Heart left ventricle (tissue), 16 donors: ENCODE measurements around the gene GLT8D2. TPM values are rescaled to one million over a fixed set of nuclear protein-coding genes. Genes with fewer than 3 reads are reported as not detected.

Experiments
- ATAC-seq, 4 donors: fragments of 200-7000 bp; cut with Tn5 transposase; one replicate each; pipeline ENCODE4 v1.9.1; 2020 to 2022; ENCODE audit warnings: moderate library complexity in 4 of 4, mild to moderate bottlenecking in 3 of 4, moderate number of reproducible peaks in 1 of 4
- DNase-seq, 5 donors: peaks; one replicate each; pipeline ENCODE4 v3.0.0-alpha.2; 2020
- H3K27ac ChIP-seq, 12 donors: fragments of 200-600 bp; sonication (generic) in 4 of 12; one replicate each; pipeline versions ENCODE4 v1.5.0 to v1.8.0; 2016 to 2022; ENCODE audit warnings: mild to moderate bottlenecking in 2 of 12
- H3K27me3 ChIP-seq, 9 donors: fragments of 200-600 bp; sonication (generic) in 2 of 9; one replicate each; pipeline versions ENCODE4 v1.5.1 to v1.8.0; 2016 to 2022; ENCODE audit warnings: mild to moderate bottlenecking in 3 of 9
- H3K36me3 ChIP-seq, 9 donors: fragments of 200-600 bp; sonication (generic) in 2 of 9; one replicate each; pipeline versions ENCODE4 v1.5.0 to v1.8.0; 2018 to 2022; ENCODE audit warnings: mild to moderate bottlenecking in 2 of 9
- H3K4me1 ChIP-seq, 12 donors: fragments of 200-600 bp; sonication (generic) in 4 of 12; one replicate each; pipeline versions ENCODE4 v1.5.0 to v1.8.0; 2016 to 2022; ENCODE audit warnings: mild to moderate bottlenecking in 3 of 12
- H3K4me3 ChIP-seq, 12 donors: fragments of 200-600 bp; sonication (generic) in 4 of 12; one replicate each; pipeline versions ENCODE4 v1.5.0 to v1.8.0; 2017 to 2022; ENCODE audit warnings: mild to moderate bottlenecking in 9 of 12, moderate library complexity in 4 of 12
- H3K9me3 ChIP-seq, 12 donors: fragments of 200-600 bp; sonication (generic) in 4 of 12; one replicate each; pipeline versions ENCODE4 v1.5.0 to v1.8.0; 2016 to 2022; ENCODE audit warnings: mild to moderate bottlenecking in 1 of 12
- POLR2A ChIP-seq, 2 donors: fragments of 450-650 bp; IDR thresholded peaks; one replicate each; pipeline ENCODE4 v1.6.1; 2017; ENCODE audit warnings: antibody characterized with exemption in 2 of 2, mild to moderate bottlenecking in 2 of 2, moderate library complexity in 2 of 2
- WGBS, 4 donors: extraction: QIAGEN DNeasy Blood & Tissue Kit in 2 of 4; methylation state at CpG; one replicate each; pipeline versions ENCODE4 v1.1.5 to v1.1.7; 2013 to 2018; 5-methylcytosine and 5-hydroxymethylcytosine counted together
- intact Hi-C, 10 donors: fragments of 100-400 bp; cut with DNase I; formaldehyde crosslinking; loops; one replicate each; pipeline versions ENCODE4 v1.11.1 to v1.14.2; 2022
- polyA plus RNA-seq, 2 donors: library from polyadenylated mRNA; stranded (reverse); fragments of 200-250 nt; gene quantifications; one replicate each; pipeline ENCODE4 v1.2.3, GENCODE V29; 2013
- total RNA-seq, 9 donors: library from RNA; depleted of rRNA in 2 of 9; stranded (reverse); fragments of >200 nt in 2 of 9; fragmentation: NEBNext Ultra II Directional in 3 of 9; extraction: Animal tissue kit (Norgen Biotek cat#: 25700) in 3 of 9; gene quantifications; one replicate each; pipeline versions ENCODE4 v1.1.0 to v1.2.4, GENCODE V29; 2016 to 2023
- TF ChIP-seq, protein P1 (sequence below), 12 donors: fragments of 200-600 bp; sonication (generic) in 4 of 12; IDR thresholded peaks; one replicate each; pipeline versions ENCODE4 v1.5.0 to v1.8.0; 2018 to 2022; ENCODE audit warnings: antibody characterized with exemption in 12 of 12, mild to moderate bottlenecking in 5 of 12
- donor health status: ischemic (EF 13 %, LVEDD 7.1; RV severe dilation, severe dysfunction).
- donor health status: healthy with polysubstance abuse.
- donor health status: DM: no; HTN: yes; CAD: no.
- donor health status: DM: no; HTN: no; CAD: no.
- donor health status: ischemic (EF 25% LVEDD 6.9; RV normal size, moderate dysfunction).
- donor health status: ischemic (EF 25% LVEDD 5.7; RV mildly dilated, moderate dysfunction).
- donor health status: healthy.
- donor health status: DM: yes; HTN: yes; CAD: no.
- donor health status: ischemic (EF 35%, LVEDD 5.7; RV mildly dilated, moderate dysfunction).
- donor health status: nonischemic (EF 11% LVEDD 7.7; RV severe dilation, severe dysfunction).
- donor health status: DM: yes; HTN: yes; CAD: no.
- donor health status: PGD.
- donor health status: ischemic (EF 29% LVEDD 5.4; RV normal size, mild dysfunction).
- donor health status: nonischemic (EF 23%, LVEDD 6.1; RV moderate dilation, normal function).

The GLT8D2 gene
- total and polyA plus RNA-seq, 11 donors: 2.6 to 18.7 (median 6.8) TPM

DNA sequence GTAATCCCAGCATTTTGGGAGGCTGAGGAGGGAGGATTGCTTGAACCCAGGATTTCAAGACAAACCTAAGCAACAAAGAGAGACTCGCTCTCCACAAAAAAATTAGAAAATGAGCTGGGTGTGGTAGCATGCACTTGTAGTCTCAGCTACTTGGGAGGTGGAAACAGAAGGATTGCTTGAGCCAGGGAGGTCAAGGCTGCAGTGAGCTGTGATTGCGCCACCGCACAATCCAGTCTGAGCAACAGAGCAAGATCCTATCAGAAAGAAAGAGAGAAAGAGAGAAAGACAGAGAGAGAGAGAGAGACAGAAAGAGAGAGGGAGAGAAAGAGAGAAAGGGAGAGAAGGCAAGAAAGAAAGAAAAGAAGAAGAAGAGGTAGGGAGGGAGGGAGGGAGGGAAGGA lies 47.3 kb downstream of the GLT8D2 start:
- ATAC-seq (no peak), DNase-seq (no peak)
- H3K4me1 ChIP-seq: peaks cover 0 to 5% (median 0%) of the 10 kb centered on the region in 12 donors
- no peak for TF ChIP-seq POLR2A (IDR thresholded peaks at IDR 0.05)
- TF ChIP-seq, protein P1, sequence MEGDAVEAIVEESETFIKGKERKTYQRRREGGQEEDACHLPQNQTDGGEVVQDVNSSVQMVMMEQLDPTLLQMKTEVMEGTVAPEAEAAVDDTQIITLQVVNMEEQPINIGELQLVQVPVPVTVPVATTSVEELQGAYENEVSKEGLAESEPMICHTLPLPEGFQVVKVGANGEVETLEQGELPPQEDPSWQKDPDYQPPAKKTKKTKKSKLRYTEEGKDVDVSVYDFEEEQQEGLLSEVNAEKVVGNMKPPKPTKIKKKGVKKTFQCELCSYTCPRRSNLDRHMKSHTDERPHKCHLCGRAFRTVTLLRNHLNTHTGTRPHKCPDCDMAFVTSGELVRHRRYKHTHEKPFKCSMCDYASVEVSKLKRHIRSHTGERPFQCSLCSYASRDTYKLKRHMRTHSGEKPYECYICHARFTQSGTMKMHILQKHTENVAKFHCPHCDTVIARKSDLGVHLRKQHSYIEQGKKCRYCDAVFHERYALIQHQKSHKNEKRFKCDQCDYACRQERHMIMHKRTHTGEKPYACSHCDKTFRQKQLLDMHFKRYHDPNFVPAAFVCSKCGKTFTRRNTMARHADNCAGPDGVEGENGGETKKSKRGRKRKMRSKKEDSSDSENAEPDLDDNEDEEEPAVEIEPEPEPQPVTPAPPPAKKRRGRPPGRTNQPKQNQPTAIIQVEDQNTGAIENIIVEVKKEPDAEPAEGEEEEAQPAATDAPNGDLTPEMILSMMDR (IDR thresholded peaks at IDR 0.05): no peak
- intact Hi-C loops: no loop called here
- no peak overlapping the region for H3K27ac ChIP-seq
- no peaks in the 10 kb centered on the region for H3K27me3 ChIP-seq
- 93 to 97% (median 95%) methylated on average over 3 of the region's 3 CpGs for WGBS, 4 donors
- H3K9me3 ChIP-seq: no peaks in the 10 kb centered on the region
- no peaks in the 10 kb centered on the region for H3K36me3 ChIP-seq
- H3K4me3 ChIP-seq: no peak overlapping the region

DNA sequence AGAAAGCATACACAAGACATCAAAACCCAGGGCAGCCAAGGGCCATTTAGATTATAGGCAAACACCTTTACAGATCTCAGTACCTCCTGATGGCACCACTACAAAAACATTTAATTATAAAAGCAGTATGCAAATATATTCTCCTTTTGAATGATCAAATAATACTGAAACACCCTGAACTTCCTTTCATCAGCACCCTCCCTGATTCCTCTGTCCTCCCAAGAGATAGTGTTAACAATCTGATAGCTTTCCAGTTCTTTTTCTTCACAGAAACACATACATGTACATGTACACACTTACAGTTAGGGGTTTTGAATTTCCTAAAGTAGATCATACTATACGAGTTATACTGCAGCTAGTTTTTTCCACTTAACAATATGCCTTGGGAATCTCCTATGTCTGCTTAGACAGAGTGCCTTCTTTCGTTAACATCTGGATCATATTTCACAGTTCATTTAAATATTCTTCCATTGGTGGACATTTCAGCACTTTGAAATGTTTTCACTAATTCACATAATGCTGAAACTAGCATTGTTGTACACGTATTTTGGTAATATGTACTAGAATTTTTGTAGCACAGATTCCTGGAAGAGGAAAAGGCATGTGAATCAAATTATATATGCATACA lies 49.1 kb downstream of the GLT8D2 start:
- intact Hi-C loops: no loop called here
- ATAC-seq: no peak
- Histone ChIP-seq H3K36me3 (no peaks in the 10 kb centered on the region), H3K9me3 (no peaks in the 10 kb centered on the region), H3K4me3 (no peak overlapping the region), H3K27ac (no peak overlapping the region), H3K27me3 (no peaks in the 10 kb centered on the region), H3K4me1 (peaks cover 0 to 14% (median 0%) of the 10 kb centered on the region in 12 donors)
- no peak for DNase-seq
- TF ChIP-seq POLR2A (IDR thresholded peaks at IDR 0.05): no peak
- TF ChIP-seq, protein P1 (IDR thresholded peaks at IDR 0.05): no peak
- WGBS, 4 donors: 63 to 75% (median 70%) methylated on average over 3 of the region's 3 CpGs

DNA sequence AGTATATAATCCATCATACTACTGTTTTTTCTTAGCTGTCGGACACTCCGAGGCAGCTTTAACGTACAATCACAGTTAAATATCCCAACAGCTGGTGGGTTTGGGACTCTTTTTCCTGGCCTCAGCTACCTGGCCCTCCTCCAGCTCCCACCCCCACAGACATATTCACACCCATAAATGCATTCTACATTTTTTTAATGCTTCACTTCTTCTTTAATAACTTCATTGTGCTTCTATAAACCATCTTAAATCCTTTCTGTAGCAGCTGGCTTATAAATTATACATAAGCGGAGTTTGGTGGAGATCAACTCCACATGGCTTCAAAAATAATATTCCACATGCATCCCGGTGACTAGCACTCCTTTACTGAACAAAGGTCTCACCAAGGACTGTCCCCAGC lies 51.0 kb downstream of the GLT8D2 start:
- TF ChIP-seq, protein P1 (IDR thresholded peaks at IDR 0.05): no peak
- TF ChIP-seq POLR2A (IDR thresholded peaks at IDR 0.05): no peak
- Histone ChIP-seq H3K4me3 (no peak overlapping the region), H3K27me3 (no peaks in the 10 kb centered on the region), H3K27ac (no peak overlapping the region), H3K9me3 (no peaks in the 10 kb centered on the region), H3K4me1 (peaks cover 0 to 14% (median 0%) of the 10 kb centered on the region in 12 donors), H3K36me3 (no peaks in the 10 kb centered on the region)
- 75 to 83% (median 81%) methylated on average over 5 of the region's 5 CpGs for WGBS, 4 donors
- intact Hi-C loops: loop anchor here in 4 of 10 donors (5.0 to 10.0 kb wide), 3 partner anchors 48 to 58 kb away; partner anchors contain the start of gene GLT8D2 (in 1 of the 4)
- ATAC-seq (no peak), DNase-seq (no peak)

DNA sequence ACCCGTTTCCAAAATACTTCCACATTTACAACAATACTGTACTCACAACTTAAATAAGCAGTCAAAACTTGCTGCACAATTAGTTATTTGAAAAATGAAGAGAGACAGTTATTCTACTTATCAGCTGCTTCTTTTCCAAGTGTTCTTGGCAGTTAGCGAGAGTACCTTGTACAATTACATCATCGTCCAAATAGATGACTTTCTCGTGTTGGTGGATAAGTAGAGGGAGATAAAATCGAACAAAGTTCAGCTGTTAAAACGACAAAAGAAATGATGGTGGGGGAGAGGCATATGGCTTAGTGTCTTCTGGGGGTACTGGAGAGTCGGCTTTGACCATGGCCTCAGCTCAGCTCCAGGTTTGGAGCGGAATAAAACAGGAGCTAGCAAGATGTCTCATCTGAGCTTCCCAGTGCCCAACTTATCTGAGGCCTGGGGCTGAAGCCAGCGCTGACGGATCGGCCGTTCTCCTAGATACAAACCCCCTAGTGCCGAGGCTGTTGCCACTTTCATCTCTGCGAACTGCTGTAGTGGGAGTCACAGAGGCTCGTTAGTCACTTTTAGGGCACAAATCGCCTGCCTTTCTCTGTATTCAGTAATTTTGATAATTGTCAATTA lies 52.6 kb downstream of the GLT8D2 start:
- H3K27me3 ChIP-seq: no peaks in the 10 kb centered on the region
- DNase-seq (peak; percentile 26 to 77 (median 73)), ATAC-seq (peak; percentile 81 to 89 (median 85))
- H3K27ac ChIP-seq: peak overlapping the region in 11 of 12 donors; percentile 25 to 77 (median 59)
- WGBS, 4 donors: 29 to 38% (median 33%) methylated on average over 16 of the region's 16 CpGs
- peaks cover 0 to 7% (median 0%) of the 10 kb centered on the region in 9 donors for H3K36me3 ChIP-seq
- TF ChIP-seq POLR2A (IDR thresholded peaks at IDR 0.05): no peak
- TF ChIP-seq, protein P1 (IDR thresholded peaks at IDR 0.05): no peak
- H3K4me3 ChIP-seq: peak overlapping the region in 3 of 12 donors; percentile 15 to 31 (median 16)
- intact Hi-C loops: loop anchor here in 5 of 10 donors (2.0 to 10.0 kb wide), 4 partner anchors 50 to 60 kb away; partner anchors contain the start of gene GLT8D2 (in 1 of the 5)
- peaks cover 0 to 14% (median 0%) of the 10 kb centered on the region in 12 donors for H3K4me1 ChIP-seq
- no peaks in the 10 kb centered on the region for H3K9me3 ChIP-seq
